Measurements from ENCODE around the gene EXD3.

EXD3 gene

GRCh38 chr9:137416006-137416562 lies 6.9 kb downstream of the EXD3 start:
- WGBS, 2 donors (ENCODE audit: extremely low coverage in 2 of 2, insufficient read length in 2 of 2, insufficient replicate concordance in 1 of 2), result no CpG with 5 or more reads among the region's 23 CpGs
- H3K4ac ChIP-seq (ENCODE audit: low read length), result peak overlapping the region; percentile 53
- peaks cover 12% of the 10 kb centered on the region for H3K79me1 ChIP-seq (ENCODE audit: low read depth, low read length)
- H3K9me3 ChIP-seq (replicated peaks in 1 of 2; ENCODE audit: control insufficient read depth in 2 of 2, insufficient read depth in 1 of 2, low read depth in 1 of 2, low read length in 2 of 2), result no peaks in the 10 kb centered on the region
- no peak overlapping the region for H3K4me2 ChIP-seq (ENCODE audit: insufficient read depth, low read length, poor library complexity, severe bottlenecking)
- DNase-seq (ENCODE audit: low spot score), result no peak
- H2BK120ac ChIP-seq (ENCODE audit: low read depth, low read length), result no peak overlapping the region
- peaks cover 0 to 4% of the 10 kb centered on the region in 2 donors for H3K4me1 ChIP-seq (ENCODE audit: control insufficient read depth in 2 of 2, insufficient read depth in 1 of 2, low read depth in 1 of 2, low read length in 2 of 2)
- no peak overlapping the region for H2AFZ ChIP-seq (ENCODE audit: low read length)
- no peak overlapping the region for H3K9ac ChIP-seq (ENCODE audit: low read depth, low read length, poor library complexity)
- no peak overlapping the region for H2BK5ac ChIP-seq (ENCODE audit: low read length)
- H3K18ac ChIP-seq (ENCODE audit: low read length), result no peak overlapping the region
- H3K36me3 ChIP-seq (replicated peaks in 1 of 2; ENCODE audit: control insufficient read depth in 2 of 2, insufficient read depth in 2 of 2, low read length in 2 of 2), result peaks cover 0 to 7% of the 10 kb centered on the region in 2 donors
- H4K8ac ChIP-seq (ENCODE audit: low read depth, low read length), result no peak overlapping the region
- H3K27me3 ChIP-seq (ENCODE audit: control insufficient read depth in 3 of 3, insufficient read depth in 3 of 3, low read depth in 1 of 3, low read length in 3 of 3), result no peaks in the 10 kb centered on the region
- no peak overlapping the region for H3K4me3 ChIP-seq (ENCODE audit: low read length in 2 of 2)
- no peak overlapping the region for H2BK12ac ChIP-seq (ENCODE audit: low read length)
- H2BK15ac ChIP-seq (ENCODE audit: low read length), result no peak overlapping the region
- peak overlapping the region; percentile 65 for H3K23ac ChIP-seq (ENCODE audit: low read depth, low read length, poor library complexity)
- H3K14ac ChIP-seq (ENCODE audit: low read length), result no peak overlapping the region
- no peak overlapping the region for H3K27ac ChIP-seq (replicated peaks; ENCODE audit: low read length)
- H4K91ac ChIP-seq (ENCODE audit: low read depth, low read length, poor library complexity), result no peak overlapping the region
- peak overlapping the region; percentile 46 for H2AK5ac ChIP-seq (ENCODE audit: low read depth, low read length)

- Histone ChIP-seq H2AFZ (ENCODE audit: low read length) (no peak overlapping the region), H3K9me3 (replicated peaks in 1 of 2; ENCODE audit: control insufficient read depth in 2 of 2, insufficient read depth in 1 of 2, low read depth in 1 of 2, low read length in 2 of 2) (no peaks in the 10 kb centered on the region), H2BK12ac (ENCODE audit: low read length) (no peak overlapping the region), H3K36me3 (replicated peaks in 1 of 2; ENCODE audit: control insufficient read depth in 2 of 2, insufficient read depth in 2 of 2, low read length in 2 of 2) (peaks cover 0 to 7% of the 10 kb centered on the region in 2 donors), H3K23ac (ENCODE audit: low read depth, low read length, poor library complexity) (no peak overlapping the region), H2AK5ac (ENCODE audit: low read depth, low read length) (no peak overlapping the region), H2BK120ac (ENCODE audit: low read depth, low read length) (no peak overlapping the region), H3K4me2 (ENCODE audit: insufficient read depth, low read length, poor library complexity, severe bottlenecking) (no peak overlapping the region), H3K27ac (replicated peaks; ENCODE audit: low read length) (no peak overlapping the region), H2BK5ac (ENCODE audit: low read length) (no peak overlapping the region), H3K9ac (ENCODE audit: low read depth, low read length, poor library complexity) (no peak overlapping the region), H3K4me1 (ENCODE audit: control insufficient read depth in 2 of 2, insufficient read depth in 1 of 2, low read depth in 1 of 2, low read length in 2 of 2) (peaks cover 0 to 4% of the 10 kb centered on the region in 2 donors), H4K8ac (ENCODE audit: low read depth, low read length) (no peak overlapping the region), H3K18ac (ENCODE audit: low read length) (no peak overlapping the region), H3K4me3 (ENCODE audit: low read length in 2 of 2) (no peak overlapping the region), H2BK15ac (ENCODE audit: low read length) (no peak overlapping the region), H4K91ac (ENCODE audit: low read depth, low read length, poor library complexity) (no peak overlapping the region), H3K4ac (ENCODE audit: low read length) (no peak overlapping the region), H3K27me3 (ENCODE audit: control insufficient read depth in 3 of 3, insufficient read depth in 3 of 3, low read depth in 1 of 3, low read length in 3 of 3) (no peaks in the 10 kb centered on the region), H3K14ac (ENCODE audit: low read length) (no peak overlapping the region), H3K79me1 (ENCODE audit: low read depth, low read length) (peaks cover 12% of the 10 kb centered on the region)
- WGBS, 2 donors (ENCODE audit: extremely low coverage in 2 of 2, insufficient read length in 2 of 2, insufficient replicate concordance in 1 of 2), result no CpG with 5 or more reads among the region's 5 CpGs
- no peak for DNase-seq (ENCODE audit: low spot score)
These were observed 7.5 kb downstream of the EXD3 start for GRCh38 chr9:137415451-137415850.

- Histone ChIP-seq H3K18ac (ENCODE audit: low read length) (no peak overlapping the region), H4K91ac (ENCODE audit: low read depth, low read length, poor library complexity) (no peak overlapping the region), H3K9ac (ENCODE audit: low read depth, low read length, poor library complexity) (no peak overlapping the region), H3K23ac (ENCODE audit: low read depth, low read length, poor library complexity) (no peak overlapping the region), H2BK120ac (ENCODE audit: low read depth, low read length) (no peak overlapping the region), H3K27me3 (ENCODE audit: control insufficient read depth in 3 of 3, insufficient read depth in 3 of 3, low read depth in 1 of 3, low read length in 3 of 3) (no peaks in the 10 kb centered on the region), H2BK15ac (ENCODE audit: low read length) (no peak overlapping the region), H3K4me2 (ENCODE audit: insufficient read depth, low read length, poor library complexity, severe bottlenecking) (no peak overlapping the region), H3K9me3 (replicated peaks in 1 of 2; ENCODE audit: control insufficient read depth in 2 of 2, insufficient read depth in 1 of 2, low read depth in 1 of 2, low read length in 2 of 2) (no peaks in the 10 kb centered on the region), H3K79me1 (ENCODE audit: low read depth, low read length) (peaks cover 11% of the 10 kb centered on the region), H2AK5ac (ENCODE audit: low read depth, low read length) (no peak overlapping the region), H3K4ac (ENCODE audit: low read length) (no peak overlapping the region), H3K4me3 (ENCODE audit: low read length in 2 of 2) (no peak overlapping the region), H2BK12ac (ENCODE audit: low read length) (no peak overlapping the region), H3K14ac (ENCODE audit: low read length) (no peak overlapping the region), H2BK5ac (ENCODE audit: low read length) (no peak overlapping the region), H3K36me3 (replicated peaks in 1 of 2; ENCODE audit: control insufficient read depth in 2 of 2, insufficient read depth in 2 of 2, low read length in 2 of 2) (no peaks in the 10 kb centered on the region), H3K27ac (replicated peaks; ENCODE audit: low read length) (no peak overlapping the region), H4K8ac (ENCODE audit: low read depth, low read length) (no peak overlapping the region), H2AFZ (ENCODE audit: low read length) (no peak overlapping the region), H3K4me1 (ENCODE audit: control insufficient read depth in 2 of 2, insufficient read depth in 1 of 2, low read depth in 1 of 2, low read length in 2 of 2) (peaks cover under 1 to 9% of the 10 kb centered on the region in 2 donors)
- DNase-seq (ENCODE audit: low spot score), result no peak
- no CpG with 5 or more reads among the region's 10 CpGs for WGBS, 2 donors (ENCODE audit: extremely low coverage in 2 of 2, insufficient read length in 2 of 2, insufficient replicate concordance in 1 of 2)
These were observed 10.5 kb downstream of the EXD3 start for GRCh38 chr9:137412431-137412830.

DNA sequence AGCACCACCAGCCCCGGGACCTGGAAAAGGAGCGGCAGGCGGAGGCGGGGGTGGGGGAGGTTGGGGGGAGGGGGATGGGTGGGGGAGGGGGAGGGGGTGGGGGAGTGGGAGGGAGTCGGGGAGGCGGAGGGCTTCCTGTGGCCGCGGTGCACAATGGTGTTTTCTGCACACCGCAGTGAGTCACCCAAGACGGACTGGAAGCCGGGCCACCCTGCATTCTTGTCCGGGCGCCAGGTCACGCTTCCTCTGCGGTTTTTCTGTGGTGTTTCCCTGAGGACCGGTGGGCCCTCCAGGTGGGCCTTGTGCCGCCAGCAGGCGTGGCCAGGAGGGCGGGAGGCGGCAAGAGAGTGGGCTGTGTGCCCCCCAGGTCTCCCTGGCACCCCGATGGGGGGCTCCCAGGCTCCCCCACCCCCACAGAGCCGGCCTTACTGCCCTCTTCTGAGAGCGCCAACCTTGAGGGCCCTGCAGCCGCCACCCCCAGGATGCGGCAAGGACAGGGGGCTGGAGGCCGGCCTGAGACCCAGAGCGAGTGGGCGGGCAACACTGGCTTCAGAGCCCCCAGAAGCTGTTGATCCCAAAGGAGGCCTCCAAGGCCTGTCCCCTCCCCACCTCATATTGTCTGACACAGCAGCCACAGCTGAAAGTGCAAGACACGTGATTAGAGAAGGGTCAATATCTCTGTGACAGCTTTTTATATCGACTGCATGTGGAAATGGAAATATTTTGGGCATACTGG lies 11.1 kb downstream of the EXD3 start:
- no peak overlapping the region for H4K8ac ChIP-seq (ENCODE audit: low read depth, low read length)
- H3K79me1 ChIP-seq (ENCODE audit: low read depth, low read length), result peaks cover 9% of the 10 kb centered on the region
- no peaks in the 10 kb centered on the region for H3K27me3 ChIP-seq (ENCODE audit: control insufficient read depth in 3 of 3, insufficient read depth in 3 of 3, low read depth in 1 of 3, low read length in 3 of 3)
- H3K27ac ChIP-seq (replicated peaks; ENCODE audit: low read length), result no peak overlapping the region
- no peak overlapping the region for H4K91ac ChIP-seq (ENCODE audit: low read depth, low read length, poor library complexity)
- no peaks in the 10 kb centered on the region for H3K36me3 ChIP-seq (replicated peaks in 1 of 2; ENCODE audit: control insufficient read depth in 2 of 2, insufficient read depth in 2 of 2, low read length in 2 of 2)
- H2BK12ac ChIP-seq (ENCODE audit: low read length), result no peak overlapping the region
- peak overlapping the region; percentile 73 for H3K23ac ChIP-seq (ENCODE audit: low read depth, low read length, poor library complexity)
- no peak overlapping the region for H3K4me2 ChIP-seq (ENCODE audit: insufficient read depth, low read length, poor library complexity, severe bottlenecking)
- H3K4ac ChIP-seq (ENCODE audit: low read length), result no peak overlapping the region
- no peak overlapping the region for H2AFZ ChIP-seq (ENCODE audit: low read length)
- no peak overlapping the region for H3K9ac ChIP-seq (ENCODE audit: low read depth, low read length, poor library complexity)
- no peak overlapping the region for H2BK15ac ChIP-seq (ENCODE audit: low read length)
- no peak overlapping the region for H3K4me3 ChIP-seq (ENCODE audit: low read length in 2 of 2)
- H2BK5ac ChIP-seq (ENCODE audit: low read length), result no peak overlapping the region
- H3K14ac ChIP-seq (ENCODE audit: low read length), result no peak overlapping the region
- H3K4me1 ChIP-seq (ENCODE audit: control insufficient read depth in 2 of 2, insufficient read depth in 1 of 2, low read depth in 1 of 2, low read length in 2 of 2), result peaks cover 5 to 12% of the 10 kb centered on the region in 2 donors
- H3K9me3 ChIP-seq (replicated peaks in 1 of 2; ENCODE audit: control insufficient read depth in 2 of 2, insufficient read depth in 1 of 2, low read depth in 1 of 2, low read length in 2 of 2), result no peaks in the 10 kb centered on the region
- WGBS, 2 donors (ENCODE audit: extremely low coverage in 2 of 2, insufficient read length in 2 of 2, insufficient replicate concordance in 1 of 2), result no CpG with 5 or more reads among the region's 30 CpGs
- peak overlapping the region; percentile 64 for H3K18ac ChIP-seq (ENCODE audit: low read length)
- H2AK5ac ChIP-seq (ENCODE audit: low read depth, low read length), result peak overlapping the region; percentile 84
- DNase-seq (ENCODE audit: low spot score), result no peak
- no peak overlapping the region for H2BK120ac ChIP-seq (ENCODE audit: low read depth, low read length)
